IPS-NIHi11 (cell line): ENCODE results near the gene DESI2.
A peak's percentile ranks its signal among the peaks of the same experiment; 100 is the strongest.

Experiments used
- DNase-seq: peaks from one replicate; pipeline ENCODE4 v3.0.0; 2012; ENCODE audit warnings: mixed read lengths, low spot score

The DESI2 gene

GRCh38 chr1:244652623-244653438 is at the start of gene DESI2:
Gene DESI2 (plus strand): TSS chr1:244653126. CDS start chr1:244653314, 188 bp downstream.
- DNase-seq, result peak; percentile 96

- no peak for DNase-seq
Measured at GRCh38 chr1:244603498-244603897, 49.4 kb upstream of the DESI2 start.

- DNase-seq, result no peak
Measured at GRCh38 chr1:244605835-244606370, 47.0 kb upstream of the DESI2 start.

- no peak for DNase-seq
Measured at GRCh38 chr1:244614113-244614836, 38.7 kb upstream of the DESI2 start.

- DNase-seq, result no peak
Measured at GRCh38 chr1:244614879-244615278, 38.0 kb upstream of the DESI2 start.

- DNase-seq, result no peak
Measured at GRCh38 chr1:244615301-244615700, 37.6 kb upstream of the DESI2 start.

- DNase-seq, result no peak
Measured at GRCh38 chr1:244626709-244627108, 26.2 kb upstream of the DESI2 start.

GRCh38 chr1:244628789-244629188 is 24.1 kb upstream of the DESI2 start:
- DNase-seq, result no peak

- DNase-seq, result no peak
Measured at GRCh38 chr1:244633140-244633539, 19.8 kb upstream of the DESI2 start.

GRCh38 chr1:244634546-244634945 is 18.4 kb upstream of the DESI2 start:
- no peak for DNase-seq

GRCh38 chr1:244636488-244637259 is 16.3 kb upstream of the DESI2 start:
- peak; percentile 14 for DNase-seq

- DNase-seq, result no peak
Measured at GRCh38 chr1:244639561-244639960, 13.4 kb upstream of the DESI2 start.

- no peak for DNase-seq
Measured at GRCh38 chr1:244640917-244641316, 12.0 kb upstream of the DESI2 start.

GRCh38 chr1:244642526-244642925 is 10.4 kb upstream of the DESI2 start:
- no peak for DNase-seq

- no peak for DNase-seq
Measured at GRCh38 chr1:244642988-244643387, 9.9 kb upstream of the DESI2 start.

GRCh38 chr1:244645414-244645813 is 7.5 kb upstream of the DESI2 start:
- DNase-seq, result no peak

- DNase-seq, result no peak
Measured at GRCh38 chr1:244645890-244646289, 7.0 kb upstream of the DESI2 start.

- DNase-seq, result no peak
Measured at GRCh38 chr1:244647819-244648218, 5.1 kb upstream of the DESI2 start.

GRCh38 chr1:244651956-244652622 is 837 bp upstream of the DESI2 start:
- DNase-seq, result peak; percentile 17

- no peak for DNase-seq
Measured at GRCh38 chr1:244653439-244654107, 647 bp downstream of the DESI2 start.
